Measurements from ENCODE around the gene RFX8. TPM values are rescaled to one million over a fixed set of nuclear protein-coding genes. Genes with fewer than 3 reads are reported as not detected.

Gene RFX8
- total and polyA plus RNA-seq, 2 of the 13 experiments (the other 11 are each of a cell fraction or from before 2014, with no cell fraction given) = not detected

GRCh38 chr2:101386599-101387150 lies 88.2 kb downstream of the RFX8 start (continued):
- no peak for TF ChIP-seq ZFP82 (CRISPR knock-in tag; IDR thresholded peaks at IDR 0.05; ENCODE audit: borderline replicate concordance)
- TF ChIP-seq TBX2 (CRISPR knock-in tag; IDR thresholded peaks at IDR 0.05; ENCODE audit: borderline replicate concordance) = no peak
- 0 out of 2 replicates have a peak, but pooled peaks have one; percentile 63 for TF ChIP-seq NRL (CRISPR knock-in tag; IDR thresholded peaks at IDR 0.05; ENCODE audit: borderline replicate concordance)
- TF ChIP-seq ZNF883 (CRISPR knock-in tag; IDR thresholded peaks at IDR 0.05; ENCODE audit: not compliant biosample characterization) = peak; percentile 51
- peak; percentile 64; the same call in 1 of the 2 replicates for TF ChIP-seq ZNF274 (CRISPR knock-in tag; IDR thresholded peaks at IDR 0.05)
- 0 out of 2 replicates have a peak, but pooled peaks have one; percentile 10 for TF ChIP-seq POGZ (CRISPR knock-in tag; IDR thresholded peaks at IDR 0.05)
- TF ChIP-seq PAXIP1 (CRISPR knock-in tag; conservative IDR thresholded peaks at IDR 0.05) = no peak
- no peak for TF ChIP-seq SMARCC2 (IDR thresholded peaks at IDR 0.05)
- no peak for TF ChIP-seq IRF1 (CRISPR knock-in tag; IDR thresholded peaks at IDR 0.05; ENCODE audit: low read depth)
- TF ChIP-seq ZNF570 (CRISPR knock-in tag; IDR thresholded peaks at IDR 0.05; ENCODE audit: borderline replicate concordance) = no peak
- TF ChIP-seq MATR3 (CRISPR knock-in tag; IDR thresholded peaks at IDR 0.05) = no peak
- TF ChIP-seq FOXA1 (IDR thresholded peaks at IDR 0.05) = no peak
- TF ChIP-seq FOXA1 (CRISPR knock-in tag; IDR thresholded peaks at IDR 0.05) = no peak
- TF ChIP-seq NFIB (CRISPR knock-in tag; IDR thresholded peaks at IDR 0.05; ENCODE audit: borderline replicate concordance) = no peak
- TF ChIP-seq ZNF337 (CRISPR knock-in tag; IDR thresholded peaks at IDR 0.05; ENCODE audit: borderline replicate concordance, low read depth) = no peak
- TF ChIP-seq KAT2B (IDR thresholded peaks at IDR 0.05; ENCODE audit: borderline replicate concordance, low read depth, low read length) = no peak
- TF ChIP-seq RCOR2 (CRISPR knock-in tag; IDR thresholded peaks at IDR 0.05) = no peak
- TF ChIP-seq RORA (CRISPR knock-in tag; IDR thresholded peaks at IDR 0.05) = no peak
- no peak for TF ChIP-seq PREB (CRISPR knock-in tag; IDR thresholded peaks at IDR 0.05)
- no peak for TF ChIP-seq PTBP1 (IDR thresholded peaks at IDR 0.05; ENCODE audit: low read depth, low read length, poor library complexity, severe bottlenecking)
- no peak for TF ChIP-seq ZNF816 (CRISPR knock-in tag; IDR thresholded peaks at IDR 0.05; ENCODE audit: borderline replicate concordance)
- TF ChIP-seq ZSCAN20 (CRISPR knock-in tag; IDR thresholded peaks at IDR 0.05; ENCODE audit: borderline replicate concordance) = no peak
- TF ChIP-seq ZSCAN5A (CRISPR knock-in tag; IDR thresholded peaks at IDR 0.05; ENCODE audit: borderline replicate concordance) = no peak
- TF ChIP-seq NPAS2 (CRISPR knock-in tag; IDR thresholded peaks at IDR 0.05; ENCODE audit: borderline replicate concordance) = no peak
- TF ChIP-seq KDM2A (CRISPR knock-in tag; IDR thresholded peaks at IDR 0.05; ENCODE audit: borderline replicate concordance, low read depth) = no peak
